GM19239 (cell line): ENCODE results near the gene ARHGAP44.

Experiments used
- DNase-seq: peaks from one replicate; pipeline ENCODE4 v3.0.0; 2011; ENCODE audit warnings: low spot score; ENCODE audit not compliant: insufficient read length
- FAIRE-seq: peaks from 2 replicates; lab custom pipeline; 2011; peaks lifted over from hg19 to GRCh38; lab: Jason Lieb, UNC

The ARHGAP44 gene

DNA sequence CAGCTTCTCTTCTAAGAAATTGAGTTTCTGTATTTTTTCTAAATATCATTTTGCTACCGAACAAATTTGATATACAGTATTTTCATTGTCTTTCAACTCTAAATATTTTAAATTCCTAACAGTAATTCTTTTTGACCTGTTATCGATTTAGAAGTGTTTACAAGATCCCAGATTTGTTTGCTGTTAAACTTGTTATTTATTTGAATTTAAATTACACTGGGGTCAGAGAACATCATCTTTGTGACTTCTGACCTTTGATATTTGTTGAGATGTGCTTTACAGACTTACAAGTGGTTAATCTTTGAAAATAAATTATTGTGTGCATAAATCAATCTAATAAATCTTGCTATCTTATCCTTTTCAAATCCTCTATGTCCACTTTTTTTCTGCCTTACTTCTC, 94.2 kb downstream of the ARHGAP44 start:
- no peak for DNase-seq
- no peak for FAIRE-seq

- FAIRE-seq: no peak
- DNase-seq: no peak
These were observed 97.8 kb downstream of the ARHGAP44 start for GRCh38 chr17:12887088-12887487.

GRCh38 chr17:12896180-12896785, 107.0 kb downstream of the ARHGAP44 start:
- DNase-seq: no peak
- no peak for FAIRE-seq

- FAIRE-seq (no peak), DNase-seq (no peak)
These were observed 108.8 kb downstream of the ARHGAP44 start for GRCh38 chr17:12898110-12898509.

- DNase-seq (no peak), FAIRE-seq (no peak)
These were observed 110.3 kb downstream of the ARHGAP44 start for GRCh38 chr17:12899604-12900003.

DNA sequence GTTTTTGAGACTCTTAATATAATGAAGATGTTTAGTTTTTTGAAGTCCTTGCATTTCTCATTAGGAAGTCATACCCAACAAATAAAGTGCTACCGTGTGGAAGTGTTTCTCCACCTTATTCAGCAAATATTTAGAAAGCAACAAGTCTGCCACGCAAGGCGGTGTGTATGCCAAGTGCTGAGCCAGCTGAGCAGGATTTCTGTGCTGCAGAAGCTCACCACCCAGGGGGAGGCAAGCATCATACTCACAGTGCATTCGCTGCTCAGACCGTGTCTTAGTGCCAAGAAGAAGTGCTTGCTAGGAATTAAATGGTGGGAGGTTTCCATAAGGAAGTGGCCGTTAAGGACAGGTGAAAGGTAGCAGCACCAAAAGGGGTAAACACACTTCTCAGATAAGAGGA, 111.2 kb downstream of the ARHGAP44 start:
- FAIRE-seq (no peak), DNase-seq (no peak)

- FAIRE-seq (no peak), DNase-seq (no peak)
These were observed 112.7 kb downstream of the ARHGAP44 start for GRCh38 chr17:12902046-12902445.

DNA sequence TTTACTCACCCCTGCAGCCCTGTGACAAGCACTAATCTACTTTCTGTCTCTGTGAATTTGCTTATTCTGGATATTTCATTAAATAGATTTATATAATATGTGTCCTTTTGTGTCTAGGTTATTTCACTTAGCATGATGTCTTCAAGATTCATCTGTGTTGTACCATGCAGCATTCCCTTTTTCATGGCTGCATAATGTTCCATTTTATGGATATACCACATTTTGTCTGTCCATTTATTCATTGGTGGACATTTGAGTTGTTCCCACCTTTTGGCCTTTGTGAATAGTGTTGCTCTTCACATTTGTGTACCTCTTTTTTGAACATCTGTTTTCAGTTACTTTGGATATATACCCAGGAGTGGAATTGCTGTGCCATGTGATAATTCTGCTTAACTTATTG, 118.2 kb downstream of the ARHGAP44 start:
- FAIRE-seq: no peak
- no peak for DNase-seq

DNA sequence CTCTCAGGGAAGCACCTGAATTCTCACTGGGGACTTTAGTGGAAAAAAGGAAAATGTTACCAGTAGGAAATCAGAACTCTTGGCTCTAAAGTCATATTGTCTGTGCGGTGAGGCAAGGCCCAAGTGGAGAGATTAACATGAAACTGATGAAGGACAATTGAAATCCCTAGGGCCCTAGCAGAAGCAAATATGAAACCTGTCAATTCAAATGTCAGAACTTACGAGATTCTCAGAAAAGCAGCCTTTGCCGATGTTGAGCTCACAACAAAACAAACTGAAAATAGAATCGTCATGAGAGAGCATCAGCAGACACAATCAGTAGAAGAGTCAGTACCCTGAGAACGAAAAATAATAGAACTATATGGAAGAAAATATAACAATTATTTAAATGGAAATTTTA, 119.7 kb downstream of the ARHGAP44 start:
- DNase-seq: no peak
- no peak for FAIRE-seq

GRCh38 chr17:12909511-12909910, 120.2 kb downstream of the ARHGAP44 start:
- FAIRE-seq: no peak
- DNase-seq: no peak

GRCh38 chr17:12911239-12911638, 121.9 kb downstream of the ARHGAP44 start:
- DNase-seq: no peak
- FAIRE-seq: no peak

DNA sequence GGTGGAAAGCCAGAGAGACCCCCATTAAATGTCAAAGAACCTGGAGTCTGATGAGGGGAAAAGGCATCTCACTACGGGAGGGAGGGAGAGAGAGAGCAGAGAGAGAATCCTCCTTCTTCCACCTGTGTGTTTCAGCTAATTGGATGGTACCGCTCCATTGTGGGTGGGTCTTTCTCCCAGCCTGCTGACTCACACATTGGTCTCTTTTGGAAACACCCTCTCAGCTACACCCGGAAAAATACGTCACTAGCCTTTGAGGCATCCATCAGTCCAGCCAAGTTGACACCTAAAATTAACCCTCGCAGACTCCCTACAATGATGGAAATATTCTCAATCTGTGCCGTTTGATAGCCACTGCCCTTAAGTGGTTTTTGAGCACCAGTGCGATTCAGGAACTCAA, 128.1 kb downstream of the ARHGAP44 start:
- FAIRE-seq (no peak), DNase-seq (no peak)

DNA sequence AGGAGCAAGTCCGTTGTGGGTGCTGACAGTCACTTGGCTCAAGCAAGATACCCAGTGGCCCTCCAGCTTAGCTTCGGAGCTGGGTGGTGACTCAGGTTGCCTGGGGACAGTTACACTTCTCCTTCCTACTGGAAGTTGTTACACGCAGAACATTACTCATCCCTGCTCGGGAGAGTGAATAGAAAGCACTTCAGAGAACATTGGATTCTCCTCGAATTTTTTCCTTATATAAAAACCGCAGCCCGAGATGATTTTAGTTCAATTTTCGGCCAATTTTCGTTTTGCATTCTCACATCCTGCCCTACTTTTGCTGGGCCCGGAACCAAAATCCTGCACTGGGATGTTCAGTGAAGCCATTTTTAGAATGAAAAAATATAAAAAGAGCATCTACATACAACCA, 128.8 kb downstream of the ARHGAP44 start:
- DNase-seq (no peak), FAIRE-seq (no peak)

- FAIRE-seq (no peak), DNase-seq (no peak)
These were observed 132.8 kb downstream of the ARHGAP44 start for GRCh38 chr17:12922120-12922519.

- no peak for FAIRE-seq
- DNase-seq: no peak
These were observed 135.3 kb downstream of the ARHGAP44 start for GRCh38 chr17:12924614-12925013.

DNA sequence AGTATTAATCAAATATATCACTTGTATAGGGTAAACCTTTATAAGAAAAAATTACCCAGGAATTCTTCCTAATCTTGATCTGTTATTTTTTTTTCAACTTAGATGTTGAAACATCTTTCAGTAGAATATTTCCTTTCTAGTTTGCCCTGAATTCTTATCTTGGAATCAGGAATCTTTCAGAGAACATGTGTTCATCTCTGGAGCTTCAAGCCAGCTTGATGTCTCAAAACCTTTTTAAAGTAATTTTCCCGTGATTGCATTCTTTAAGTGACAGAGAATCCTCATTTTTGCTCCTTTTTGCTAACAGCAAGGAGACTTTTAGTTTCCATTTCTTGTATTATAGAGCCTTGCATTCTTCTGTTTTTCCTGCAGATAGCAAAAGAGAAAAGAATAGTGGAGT, 137.7 kb downstream of the ARHGAP44 start:
- FAIRE-seq (no peak), DNase-seq (no peak)

DNA sequence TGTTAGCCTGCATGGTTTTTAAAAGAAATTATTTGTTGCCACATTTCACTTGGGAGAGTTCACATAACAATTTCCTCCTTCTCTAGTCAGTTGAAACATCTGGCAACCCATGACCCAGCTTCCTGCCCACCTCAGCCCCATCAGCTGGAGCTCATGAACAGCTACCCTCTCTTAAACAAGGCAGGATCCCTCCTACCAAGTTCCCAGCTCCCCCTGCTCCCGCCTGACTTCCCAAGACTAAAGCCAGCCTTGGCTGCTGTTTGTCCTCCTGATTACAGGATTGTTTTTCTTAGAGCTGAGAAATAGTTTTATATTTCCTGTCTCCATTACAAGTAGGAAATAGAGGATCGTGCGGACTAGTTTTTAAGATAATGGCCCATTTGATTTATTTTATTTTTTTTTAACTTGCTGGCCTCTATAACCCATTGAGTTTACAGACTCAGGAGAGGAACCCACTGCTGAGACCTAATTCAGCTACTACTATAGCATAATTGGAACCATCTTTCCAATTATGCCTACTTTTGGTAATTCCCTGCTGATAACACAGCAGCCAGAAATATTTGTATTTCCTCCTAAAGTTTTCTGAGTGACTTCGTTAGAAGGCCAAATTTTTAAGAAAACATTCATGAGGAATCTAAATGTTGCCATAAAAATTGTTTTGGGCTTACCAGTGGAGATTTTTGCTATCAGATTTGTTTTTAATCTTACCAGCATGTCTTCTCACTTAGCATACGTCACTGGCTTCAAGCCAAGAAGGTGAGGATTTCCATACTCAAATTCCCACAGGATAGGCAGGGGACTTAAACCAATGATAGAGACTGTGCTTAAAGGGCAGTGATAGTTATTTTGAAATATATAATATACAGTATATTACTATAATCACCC, 138.5 kb downstream of the ARHGAP44 start:
- DNase-seq: no peak
- FAIRE-seq: no peak

DNA sequence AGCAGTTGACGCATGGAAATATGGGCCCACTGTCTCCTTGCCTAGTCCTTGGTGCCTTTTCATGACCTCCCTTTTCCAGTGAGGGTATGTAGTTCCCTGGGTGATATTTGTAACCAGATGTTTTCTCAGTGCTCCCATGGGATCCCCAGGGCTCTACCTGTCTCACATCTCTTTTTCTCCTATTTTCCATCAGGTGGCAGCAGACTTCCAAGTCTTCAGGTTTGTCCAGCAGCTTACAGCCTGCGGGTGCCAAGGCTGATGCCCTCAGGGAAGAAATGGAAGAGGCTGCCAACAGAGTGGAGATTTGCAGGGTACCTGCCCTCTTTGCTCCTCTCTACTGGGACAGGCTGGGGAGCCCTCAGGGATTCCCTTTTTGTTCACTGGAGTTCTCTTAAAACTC, 139.4 kb downstream of the ARHGAP44 start:
- no peak for DNase-seq

DNA sequence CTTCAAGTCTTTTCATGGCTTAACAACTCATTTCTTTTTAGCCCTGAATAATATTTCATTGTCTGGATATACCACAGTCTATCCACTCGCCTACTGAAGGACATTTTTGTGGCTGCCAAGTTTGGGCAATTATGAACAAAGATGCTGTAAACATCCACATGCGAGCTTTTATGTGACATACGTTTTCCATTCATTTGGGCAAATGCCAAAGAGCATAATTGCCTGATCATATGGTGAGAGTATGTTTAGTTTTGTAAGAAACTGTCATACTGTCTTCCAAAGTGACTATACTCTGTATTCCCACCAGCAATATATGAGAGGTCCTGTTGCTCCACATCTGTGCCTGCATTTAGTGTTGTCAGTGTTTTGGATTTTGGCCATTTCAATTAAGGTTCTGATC, 147.2 kb downstream of the ARHGAP44 start:
- no peak for FAIRE-seq
- DNase-seq: no peak

More for the DNA sequence above, 139.4 kb downstream of the ARHGAP44 start:
- FAIRE-seq: no peak

DNA sequence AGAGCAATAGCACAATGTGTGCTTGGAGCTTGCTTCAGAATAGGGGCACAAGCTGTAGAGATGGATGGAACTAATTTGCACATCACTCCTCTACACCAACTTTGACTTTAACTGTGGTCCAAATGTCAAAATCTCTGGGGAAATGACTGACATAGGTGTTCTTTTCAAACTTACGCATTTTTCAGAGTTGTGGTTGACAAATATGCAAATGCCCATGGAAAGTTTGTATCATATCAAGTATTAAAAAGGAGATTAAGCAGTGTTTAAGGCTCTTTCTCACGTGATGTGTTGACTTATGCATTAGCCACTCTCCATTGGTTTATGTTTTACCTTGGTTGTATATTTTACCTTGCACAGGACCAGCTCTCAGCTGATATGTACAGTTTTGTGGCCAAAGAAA, 151.4 kb downstream of the ARHGAP44 start:
- no peak for DNase-seq
- no peak for FAIRE-seq

DNA sequence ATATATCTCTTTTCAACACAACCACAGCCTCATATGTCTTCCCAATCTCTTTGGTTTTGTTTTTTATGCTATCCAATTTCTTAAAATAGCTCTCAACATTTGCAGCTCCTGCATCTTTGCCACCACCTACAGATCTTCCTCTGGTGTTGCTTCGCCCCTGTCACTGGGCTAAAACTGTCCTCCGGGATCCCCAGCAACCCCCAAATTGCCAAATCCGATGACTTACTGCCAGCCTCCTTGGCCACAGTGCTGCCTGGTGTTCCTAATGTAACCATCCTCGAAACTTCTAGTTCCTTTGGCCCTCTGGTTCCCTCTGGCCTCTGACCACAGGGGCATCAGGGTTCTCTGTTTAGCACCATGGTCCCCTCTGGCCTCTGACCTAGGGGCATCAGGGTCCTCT, 157.7 kb downstream of the ARHGAP44 start:
- no peak for FAIRE-seq
- DNase-seq: no peak

- no peak for DNase-seq
- FAIRE-seq: no peak
These were observed 162.7 kb downstream of the ARHGAP44 start for GRCh38 chr17:12952012-12952411.
